ENCODE measurements around the gene ACO1. TPM values are rescaled to one million over a fixed set of nuclear protein-coding genes. Genes with fewer than 3 reads are reported as not detected.

Gene ACO1
- polyA plus RNA-seq, 3 donors, result 43.6 to 52.0 (median 50.0) TPM

DNA sequence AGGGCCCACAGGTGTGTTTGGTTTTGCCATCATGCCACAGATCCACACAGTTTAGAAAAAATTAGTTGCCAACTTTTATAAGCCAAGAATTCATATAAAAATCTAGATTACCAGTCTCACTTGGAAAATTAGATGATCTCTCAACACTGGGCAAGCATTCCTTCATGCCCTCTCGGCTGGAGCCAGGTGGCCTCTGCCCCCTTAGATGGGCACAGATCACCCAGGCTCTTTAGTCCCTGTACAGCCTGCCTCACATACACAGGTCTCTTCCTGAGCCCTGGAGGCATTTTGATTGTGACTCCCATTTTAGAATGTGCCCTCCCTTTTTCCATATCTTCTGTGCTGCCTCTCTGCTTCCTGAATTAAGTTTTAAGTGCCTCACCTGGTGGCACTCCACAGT, 20.0 kb downstream of the ACO1 start:
- DNase-seq (ENCODE audit: extremely low read depth in 1 of 11, low read depth in 9 of 11, low spot score in 4 of 11), result no peak

DNA sequence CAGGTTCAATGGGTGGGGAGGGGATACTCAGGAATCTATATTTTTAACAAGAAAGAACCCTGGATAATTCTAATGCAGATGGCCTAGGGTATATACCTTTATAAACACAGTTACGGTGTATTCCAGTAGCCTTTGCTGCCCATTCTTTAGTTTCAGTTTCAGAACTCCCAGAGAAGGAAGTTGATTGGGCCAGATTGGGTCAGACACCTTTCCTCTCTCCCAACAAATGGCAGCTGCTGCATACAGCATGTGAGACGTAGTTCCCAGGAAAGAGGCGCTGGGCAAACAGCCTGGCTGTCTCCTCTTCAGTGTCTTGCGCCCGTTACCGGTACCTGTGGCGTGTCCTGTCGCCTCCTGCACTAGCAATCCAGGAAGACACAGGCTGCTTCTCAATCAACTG, 20.4 kb downstream of the ACO1 start:
- DNase-seq (ENCODE audit: extremely low read depth in 1 of 11, low read depth in 9 of 11, low spot score in 4 of 11), result no peak

- DNase-seq (ENCODE audit: extremely low read depth in 1 of 11, low read depth in 9 of 11, low spot score in 4 of 11), result no peak
Measured at GRCh38 chr9:32405506-32405905, 21.1 kb downstream of the ACO1 start.

GRCh38 chr9:32406046-32406445, 21.6 kb downstream of the ACO1 start:
- no peak for DNase-seq (ENCODE audit: extremely low read depth in 1 of 11, low read depth in 9 of 11, low spot score in 4 of 11)

- DNase-seq (ENCODE audit: extremely low read depth in 1 of 11, low read depth in 9 of 11, low spot score in 4 of 11), result no peak
Measured at GRCh38 chr9:32411753-32412152, 27.3 kb downstream of the ACO1 start.

- DNase-seq (ENCODE audit: extremely low read depth in 1 of 11, low read depth in 9 of 11, low spot score in 4 of 11), result no peak
Measured at GRCh38 chr9:32412440-32412839, 28.0 kb downstream of the ACO1 start.

- DNase-seq (ENCODE audit: extremely low read depth in 1 of 11, low read depth in 9 of 11, low spot score in 4 of 11), result no peak
Measured at GRCh38 chr9:32413424-32413823, 29.0 kb downstream of the ACO1 start.

DNA sequence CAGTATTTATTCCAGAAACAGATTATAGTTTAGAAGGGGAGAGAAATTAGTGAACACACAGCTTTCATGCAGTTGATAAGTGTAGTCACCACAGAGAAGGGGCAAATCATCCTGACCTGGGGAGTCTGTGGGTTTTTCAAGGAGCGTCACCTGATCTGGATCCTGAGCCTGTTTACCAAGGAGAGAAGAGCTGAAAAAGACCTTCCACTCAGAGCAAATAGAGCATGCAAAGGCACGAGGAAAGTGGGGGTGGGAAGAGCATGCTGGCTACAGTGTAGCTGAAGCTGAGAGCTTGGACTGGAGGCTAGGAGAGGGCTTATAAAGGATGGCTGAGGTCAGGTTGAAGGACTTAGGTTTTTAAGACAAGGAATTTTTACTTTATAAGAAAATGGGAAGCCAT, 30.4 kb downstream of the ACO1 start:
- no peak for DNase-seq (ENCODE audit: extremely low read depth in 1 of 11, low read depth in 9 of 11, low spot score in 4 of 11)

DNA sequence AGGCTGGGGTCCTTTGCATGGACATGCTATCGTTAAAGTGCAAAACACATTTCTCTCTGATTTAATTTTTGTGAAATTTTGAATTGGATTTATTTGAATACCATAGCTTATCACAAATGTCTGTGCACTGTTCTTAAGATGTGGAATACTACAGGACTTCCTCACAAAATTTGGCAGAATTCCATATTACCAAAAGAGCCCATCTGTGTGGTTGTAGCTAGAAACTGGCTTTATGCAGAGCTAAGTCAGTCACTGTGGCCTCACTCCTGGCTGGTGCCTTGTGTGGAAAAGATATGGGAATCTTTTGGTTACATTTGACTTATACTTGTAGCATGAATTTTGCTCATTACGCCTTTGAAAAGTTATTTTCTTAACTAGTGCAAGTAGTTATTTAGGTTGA, 35.5 kb downstream of the ACO1 start:
- no peak for DNase-seq (ENCODE audit: extremely low read depth in 1 of 11, low read depth in 9 of 11, low spot score in 4 of 11)

- no peak for DNase-seq (ENCODE audit: extremely low read depth in 1 of 11, low read depth in 9 of 11, low spot score in 4 of 11)
Measured at GRCh38 chr9:32422237-32422806, 37.9 kb downstream of the ACO1 start.

DNA sequence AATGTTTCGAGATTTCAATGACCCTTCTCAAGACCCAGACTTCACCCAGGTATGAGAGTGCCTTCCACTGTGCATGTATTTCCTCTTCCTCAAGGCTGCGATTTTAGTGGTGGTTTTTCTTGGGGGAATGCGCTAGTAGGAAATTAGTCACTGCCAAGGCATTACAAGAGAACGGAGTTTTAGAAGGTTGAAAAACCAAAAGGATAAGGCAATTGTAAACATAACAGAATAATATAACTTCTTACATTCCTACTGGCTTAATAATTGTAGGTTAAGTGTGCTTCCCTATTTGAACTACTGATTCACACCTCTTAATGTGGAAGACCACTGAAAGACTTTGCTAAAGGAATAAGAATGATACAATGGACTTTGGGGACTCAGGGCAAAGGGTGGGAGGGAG, 38.9 kb downstream of the ACO1 start:
- DNase-seq (ENCODE audit: extremely low read depth in 1 of 11, low read depth in 9 of 11, low spot score in 4 of 11), result no peak

DNA sequence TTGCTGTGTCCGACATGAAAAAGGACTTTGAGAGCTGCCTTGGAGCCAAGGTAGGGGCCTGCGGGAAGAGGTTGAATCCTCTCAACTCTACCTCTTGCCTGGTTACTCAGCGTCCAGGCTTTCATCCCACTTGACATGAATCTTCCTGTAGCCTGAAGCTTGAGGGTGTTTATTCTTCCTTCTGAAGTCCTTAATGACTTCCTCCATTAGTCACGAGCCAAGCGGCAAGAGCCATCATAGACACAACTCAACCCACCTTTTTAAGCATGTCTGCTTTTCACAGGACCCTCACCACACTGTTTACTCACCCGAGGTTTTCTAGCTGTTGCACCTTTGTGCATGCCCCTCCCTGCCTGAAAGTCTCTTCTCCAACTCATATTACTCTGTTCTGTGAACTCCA, 40.2 kb downstream of the ACO1 start:
- no peak for DNase-seq (ENCODE audit: extremely low read depth in 1 of 11, low read depth in 9 of 11, low spot score in 4 of 11)

- peak in 1 of 11 donors; percentile 18 for DNase-seq (ENCODE audit: extremely low read depth in 1 of 11, low read depth in 9 of 11, low spot score in 4 of 11)
Measured at GRCh38 chr9:32426278-32426939, 42.0 kb downstream of the ACO1 start.

DNA sequence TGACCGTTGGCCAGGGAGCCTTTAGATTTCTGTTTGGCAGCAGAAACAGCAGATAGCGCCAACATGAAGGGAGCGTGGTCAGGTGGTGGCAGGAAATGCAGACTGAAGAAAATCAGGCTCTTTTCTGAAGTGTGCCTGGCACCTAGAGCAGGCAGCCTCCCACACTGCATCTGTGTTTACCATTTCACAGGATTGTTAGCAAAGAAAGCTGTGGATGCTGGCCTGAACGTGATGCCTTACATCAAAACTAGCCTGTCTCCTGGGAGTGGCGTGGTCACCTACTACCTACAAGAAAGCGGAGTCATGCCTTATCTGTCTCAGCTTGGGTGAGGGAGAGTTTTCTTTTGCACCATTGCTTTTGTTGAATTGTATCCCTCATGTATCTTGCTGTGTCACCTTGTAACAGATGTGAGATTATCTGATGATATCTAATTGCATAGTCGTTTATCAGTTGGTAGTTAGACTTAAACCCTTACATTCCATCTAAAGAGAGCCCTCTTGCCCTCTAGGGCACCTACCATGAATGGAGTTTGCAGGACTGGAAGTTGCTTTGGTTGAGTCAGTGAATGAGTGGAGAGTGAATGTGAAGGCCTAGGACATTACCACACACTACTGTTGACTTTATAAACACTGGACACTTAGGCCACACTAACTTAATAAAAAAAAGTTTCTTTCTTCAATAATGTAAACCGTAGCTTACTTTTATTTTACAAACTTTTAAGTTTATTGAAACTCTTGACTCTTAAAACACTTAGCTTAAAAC, 42.8 kb downstream of the ACO1 start:
- no peak for DNase-seq (ENCODE audit: extremely low read depth in 1 of 11, low read depth in 9 of 11, low spot score in 4 of 11)

DNA sequence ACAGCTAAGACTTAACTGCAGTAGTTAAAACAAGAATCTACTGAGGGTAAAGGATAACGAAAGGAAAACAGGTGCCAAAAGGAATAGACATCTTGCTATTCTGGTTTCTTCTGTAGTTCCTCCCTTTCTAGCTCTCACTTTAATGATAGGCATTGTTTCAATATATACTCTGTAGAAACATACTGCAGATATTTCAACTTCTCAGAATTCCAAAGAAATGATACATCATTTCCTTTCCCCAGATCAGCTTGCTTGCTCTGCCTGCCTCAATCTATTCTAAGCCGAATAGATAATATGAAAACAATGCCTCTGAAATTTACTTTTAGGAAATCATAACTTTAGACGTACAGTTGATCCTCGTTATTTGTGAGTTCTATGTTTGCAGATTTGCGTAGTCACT, 46.3 kb downstream of the ACO1 start:
- DNase-seq (ENCODE audit: extremely low read depth in 1 of 11, low read depth in 9 of 11, low spot score in 4 of 11), result no peak

DNA sequence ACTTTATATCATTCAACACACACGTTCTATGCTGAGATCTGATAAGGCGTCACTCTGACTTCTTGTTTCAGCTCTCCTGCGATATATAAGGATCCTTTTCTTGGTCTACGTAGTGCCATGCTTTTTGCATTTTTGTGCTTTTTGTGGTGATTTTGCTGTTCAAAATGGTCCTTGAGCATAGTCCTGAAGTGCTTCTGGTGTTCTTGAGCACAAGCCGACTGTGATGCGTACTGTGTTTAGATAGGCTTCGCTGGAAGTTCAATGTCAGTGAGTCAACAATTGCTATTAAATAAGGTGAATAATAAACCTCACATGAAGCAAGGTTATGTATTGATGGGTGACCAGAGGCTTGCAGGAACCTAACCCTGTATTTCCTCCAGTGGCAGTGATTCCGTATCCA, 46.8 kb downstream of the ACO1 start:
- DNase-seq (ENCODE audit: extremely low read depth in 1 of 11, low read depth in 9 of 11, low spot score in 4 of 11), result no peak

DNA sequence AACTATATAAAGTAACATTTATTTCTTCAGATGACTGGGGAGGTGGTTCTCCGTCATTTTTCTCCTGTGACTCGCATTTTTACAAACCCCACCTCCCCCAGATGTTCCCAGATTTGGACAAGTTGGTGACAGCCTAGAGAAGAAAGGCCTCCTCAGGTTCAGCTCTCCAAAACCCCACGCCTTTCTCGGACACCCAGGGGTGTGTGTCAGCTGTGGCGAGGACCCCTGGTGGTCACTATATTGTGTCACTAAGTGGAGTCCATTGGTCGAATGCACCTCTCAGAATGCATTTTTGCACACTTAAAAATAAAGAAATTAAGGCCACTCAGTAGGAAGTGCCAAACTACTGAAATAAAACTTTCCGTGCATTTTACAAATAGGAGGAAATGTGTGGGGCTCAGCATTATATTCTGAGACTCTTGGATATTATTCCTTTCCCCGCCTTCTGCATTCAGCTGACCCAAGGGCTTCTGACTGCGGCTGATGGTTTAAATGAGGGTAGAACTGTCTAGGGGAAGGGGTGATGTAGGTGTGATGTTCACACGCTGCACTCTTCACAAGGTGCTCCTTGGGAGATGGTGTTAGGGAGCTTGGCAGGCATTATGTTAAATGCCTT, 47.6 kb downstream of the ACO1 start:
- peak in 4 of 11 donors; percentile 3 to 12 (median 10) for DNase-seq (ENCODE audit: extremely low read depth in 1 of 11, low read depth in 9 of 11, low spot score in 4 of 11)

- DNase-seq (ENCODE audit: extremely low read depth in 1 of 11, low read depth in 9 of 11, low spot score in 4 of 11), result no peak
Measured at GRCh38 chr9:32434892-32435291, 50.4 kb downstream of the ACO1 start.

DNA sequence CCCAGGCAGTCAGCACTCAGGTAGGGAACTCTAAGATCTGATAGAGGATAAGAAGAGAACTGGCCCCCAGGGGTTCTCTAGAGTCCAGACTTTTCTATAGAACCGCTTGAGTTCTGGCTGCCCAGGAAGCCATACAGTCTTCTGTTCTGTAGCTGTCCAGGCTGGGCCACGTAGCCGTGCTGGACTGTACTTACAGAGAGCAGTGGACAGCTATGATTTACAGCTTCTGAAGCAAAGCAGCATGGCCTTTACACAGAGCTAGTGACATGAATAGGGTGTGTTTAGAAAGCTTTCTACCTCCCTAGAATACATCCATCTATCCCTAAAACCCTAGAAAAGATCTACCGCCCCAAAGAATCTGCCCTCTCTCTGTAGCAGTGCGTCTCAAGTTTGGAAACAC, 57.2 kb downstream of the ACO1 start:
- no peak for DNase-seq (ENCODE audit: extremely low read depth in 1 of 11, low read depth in 9 of 11, low spot score in 4 of 11)

GRCh38 chr9:32442433-32442832, 58.0 kb downstream of the ACO1 start:
- no peak for DNase-seq (ENCODE audit: extremely low read depth in 1 of 11, low read depth in 9 of 11, low spot score in 4 of 11)

All from renal cortex interstitium (tissue), 11 donors.